HG02759 (cell line): ENCODE measurements around the gene TMEM225.
"Not testable (repeated sequence)": the region's sequence is repeated elsewhere in the genome, so short reads cannot be mapped to it uniquely, and the experiment has no call there.

Experiments
- ATAC-seq: cut with Tn5 transposase; IDR thresholded peaks from one replicate; pipeline ENCODE4 v1.9.1; 2021; ENCODE audit warnings: mild to moderate bottlenecking, moderate library complexity; ENCODE audit not compliant: unreplicated experiment

The TMEM225 gene, protein sequence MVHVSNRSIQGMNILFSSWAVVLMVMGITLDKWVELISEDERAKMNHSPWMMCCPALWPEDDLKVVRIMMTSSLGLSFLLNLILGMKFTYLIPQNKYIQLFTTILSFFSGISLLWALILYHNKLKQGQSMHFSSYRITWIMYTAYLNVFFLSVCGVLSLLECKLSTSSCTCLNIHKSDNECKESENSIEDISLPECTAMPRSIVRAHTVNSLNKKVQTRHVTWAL

DNA sequence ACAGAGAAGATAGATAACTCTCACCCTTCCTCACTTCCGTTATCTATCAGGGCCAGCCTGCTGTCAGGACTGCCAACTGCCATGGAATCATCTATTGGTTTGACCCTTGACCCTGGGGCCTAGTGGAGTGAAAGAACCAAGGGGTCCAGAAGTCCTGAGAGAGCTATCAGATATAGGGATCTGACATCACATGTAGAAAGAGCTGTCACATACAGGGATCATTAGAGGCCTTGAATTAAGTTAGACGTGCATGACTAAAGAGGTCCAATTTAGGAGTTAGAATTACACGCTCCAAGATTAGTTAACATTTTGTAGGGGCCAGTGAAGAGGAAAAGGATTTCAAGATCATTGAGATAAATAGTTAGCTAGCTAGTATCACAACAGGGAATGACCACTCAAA is at the start of gene TMEM225:
Gene TMEM225 (minus strand): TSS at position 101 of the 400 bp plus-strand sequence. CDS start 245 bp downstream, outside the sequence.
- ATAC-seq, result no peak

DNA sequence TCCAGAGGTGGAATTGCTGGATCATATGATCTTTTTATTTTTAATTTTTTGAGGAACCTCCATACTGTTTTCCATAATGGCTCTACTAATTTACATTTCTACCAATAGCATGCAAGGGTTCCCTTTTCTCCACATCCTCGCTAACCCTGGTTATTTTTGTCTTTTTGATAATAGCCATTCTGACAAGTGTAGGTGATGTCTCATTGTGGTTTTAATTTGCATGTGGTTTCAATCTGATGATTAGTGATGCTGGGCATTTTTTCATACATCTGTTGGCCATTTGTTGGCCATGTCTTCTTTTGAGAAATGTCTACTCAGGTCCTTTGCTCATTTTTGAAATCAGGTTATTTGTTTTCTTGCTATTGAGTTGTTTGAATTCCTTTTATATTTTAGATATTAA is 38.6 kb upstream of the TMEM225 start:
- ATAC-seq, result no peak

GRCh38 chr11:123920943-123921342 is 35.5 kb upstream of the TMEM225 start:
- no peak for ATAC-seq

- ATAC-seq, result no peak
Observed at GRCh38 chr11:123905826-123906225, 20.4 kb upstream of the TMEM225 start.

DNA sequence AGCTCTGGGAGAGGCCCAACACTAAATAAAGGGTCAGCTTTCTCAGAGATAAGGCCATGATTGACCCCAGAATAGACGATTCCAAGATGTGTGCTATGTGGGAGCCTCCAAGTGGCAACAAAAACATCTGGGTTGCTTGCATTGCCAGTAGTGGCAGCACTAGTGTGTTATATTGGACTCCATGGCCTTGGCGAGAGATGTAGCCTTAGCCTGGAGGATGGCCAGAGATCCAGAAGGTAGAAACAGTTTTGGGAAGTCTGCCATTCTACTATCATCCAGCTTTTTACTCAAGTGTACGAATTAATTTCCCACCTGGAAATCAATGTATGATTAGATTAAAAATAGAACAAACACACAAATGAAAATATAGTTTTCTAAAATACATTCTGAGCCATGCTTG is 19.5 kb upstream of the TMEM225 start:
- ATAC-seq, result no peak

DNA sequence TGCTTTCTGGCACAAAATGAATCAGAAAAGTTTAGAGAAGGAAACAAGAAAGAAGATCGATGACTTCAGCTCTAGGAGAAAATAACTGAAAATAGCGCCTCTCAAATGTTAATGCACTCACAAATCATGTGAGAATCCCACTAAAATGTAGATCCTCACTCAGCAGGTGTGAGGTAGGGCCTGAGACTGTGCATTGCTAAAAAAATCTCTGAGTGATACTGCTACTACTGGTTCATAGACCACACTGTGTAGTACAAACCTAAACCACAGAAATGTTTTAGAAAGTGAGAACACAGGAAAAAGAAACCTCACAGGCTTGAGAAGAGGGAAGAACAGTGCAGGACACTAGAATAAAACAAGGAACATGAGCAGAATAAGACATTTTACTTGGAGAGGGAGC is 18.5 kb upstream of the TMEM225 start:
- ATAC-seq, result no peak

GRCh38 chr11:123901867-123902266 is 16.4 kb upstream of the TMEM225 start, which contains the start of gene OR8D4:
TSS of gene OR8D4 (plus strand) at chr11:123902167. CDS start at chr11:123906432, 4,265 bp downstream.
- ATAC-seq, result no peak

DNA sequence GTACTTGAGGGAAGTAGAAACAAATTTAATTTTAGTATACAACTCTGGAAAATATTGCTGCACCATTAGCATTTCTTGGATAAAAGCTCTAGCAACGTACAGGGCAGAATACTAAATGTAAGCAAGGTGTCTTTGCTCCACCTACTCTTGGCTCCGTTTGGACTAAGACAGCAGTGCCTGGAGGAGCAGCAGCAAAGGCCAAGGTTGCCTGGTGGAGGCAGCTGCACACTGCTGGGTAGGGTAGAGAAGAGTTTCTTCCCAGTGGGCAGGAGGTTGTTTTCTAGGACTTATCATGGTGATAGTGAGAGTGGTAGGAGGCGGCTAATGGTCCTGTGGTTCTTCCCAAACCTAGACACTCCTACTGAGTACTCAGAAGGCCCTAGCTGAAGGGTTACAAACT is 14.3 kb upstream of the TMEM225 start:
- no peak for ATAC-seq

- no peak for ATAC-seq
Observed at GRCh38 chr11:123892031-123892430, 6.6 kb upstream of the TMEM225 start.

GRCh38 chr11:123880912-123881311 is 4.6 kb downstream of the TMEM225 start:
- no peak for ATAC-seq

GRCh38 chr11:123867795-123868194 is 17.7 kb downstream of the TMEM225 start:
- not testable (repeated sequence) for ATAC-seq

GRCh38 chr11:123865293-123865692 is 20.2 kb downstream of the TMEM225 start:
- ATAC-seq, result not testable (repeated sequence)

DNA sequence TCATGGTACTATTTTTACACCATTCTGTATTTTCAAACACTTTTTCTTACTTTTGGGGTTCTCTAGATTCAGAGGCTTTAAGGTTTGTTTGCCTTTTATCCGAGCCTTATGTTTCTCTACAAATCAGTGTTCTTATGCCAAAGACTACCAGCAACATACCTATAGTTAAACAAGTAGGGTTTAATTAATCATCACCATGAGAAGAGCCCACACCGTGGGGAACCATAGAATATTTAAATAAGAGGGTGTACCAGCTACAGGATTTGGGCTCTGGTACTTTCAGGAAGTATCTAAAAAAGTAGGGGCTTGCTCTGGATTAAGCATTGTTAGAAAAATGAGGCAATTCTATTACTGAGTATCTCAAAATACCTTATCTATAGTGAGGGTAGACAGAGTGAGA is 25.7 kb downstream of the TMEM225 start:
- no peak for ATAC-seq

DNA sequence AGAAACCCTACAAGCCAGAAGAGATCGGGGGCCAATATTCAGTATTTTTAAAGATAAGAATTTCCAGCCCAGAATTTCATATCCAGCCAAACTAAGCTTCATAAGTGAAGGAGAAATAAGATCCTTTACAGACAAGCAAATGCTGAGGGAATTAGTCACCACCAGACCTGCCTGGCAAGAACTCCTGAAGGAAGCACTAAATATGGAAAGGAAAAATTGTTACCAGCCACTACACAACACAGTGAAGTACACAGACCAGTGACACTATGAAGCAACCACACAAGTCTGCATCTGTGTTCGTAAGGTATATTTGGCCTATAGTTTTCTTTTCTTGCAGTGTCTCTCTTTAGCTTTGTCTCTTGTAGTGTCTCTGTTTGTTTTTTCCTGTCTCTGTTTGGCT is 29.0 kb downstream of the TMEM225 start:
- no peak for ATAC-seq

DNA sequence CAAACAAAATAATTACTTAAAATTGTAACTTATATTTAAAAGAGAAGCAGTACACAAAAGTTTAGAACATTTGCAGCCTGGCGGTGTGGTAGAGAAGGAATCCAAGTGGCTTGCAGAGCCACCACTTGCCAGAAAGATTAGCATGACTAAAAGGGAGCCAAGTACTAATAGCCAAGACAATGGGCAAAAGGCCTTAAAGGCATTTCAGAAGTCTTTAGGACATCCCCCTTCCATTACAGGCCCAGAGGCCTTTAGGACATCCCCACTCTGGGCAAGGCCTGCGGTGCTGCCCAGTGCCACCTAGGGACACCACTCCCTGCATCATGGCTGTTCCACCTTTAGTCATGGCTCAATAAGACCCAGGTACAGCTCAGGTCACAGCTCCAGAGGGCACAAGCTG is 32.4 kb downstream of the TMEM225 start:
- no peak for ATAC-seq

DNA sequence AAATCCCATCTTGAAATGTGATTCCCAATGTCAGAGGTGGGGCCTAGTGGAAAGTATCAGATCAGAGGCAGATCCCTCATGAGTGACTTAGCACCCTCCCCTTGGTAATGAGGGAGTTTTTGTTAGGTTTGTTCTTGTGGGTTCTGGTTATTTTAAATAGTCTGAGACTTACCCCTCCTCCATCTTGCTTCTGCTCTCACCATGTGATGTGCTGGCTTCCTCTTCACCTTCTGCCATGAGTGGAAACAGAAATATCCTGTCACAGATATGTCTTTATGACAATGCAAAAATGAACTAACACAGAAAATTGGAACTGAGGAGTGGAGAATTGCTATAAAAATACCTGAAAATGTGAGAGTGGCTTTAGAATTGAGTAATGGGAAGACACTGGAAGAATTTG is 33.1 kb downstream of the TMEM225 start:
- no peak for ATAC-seq

DNA sequence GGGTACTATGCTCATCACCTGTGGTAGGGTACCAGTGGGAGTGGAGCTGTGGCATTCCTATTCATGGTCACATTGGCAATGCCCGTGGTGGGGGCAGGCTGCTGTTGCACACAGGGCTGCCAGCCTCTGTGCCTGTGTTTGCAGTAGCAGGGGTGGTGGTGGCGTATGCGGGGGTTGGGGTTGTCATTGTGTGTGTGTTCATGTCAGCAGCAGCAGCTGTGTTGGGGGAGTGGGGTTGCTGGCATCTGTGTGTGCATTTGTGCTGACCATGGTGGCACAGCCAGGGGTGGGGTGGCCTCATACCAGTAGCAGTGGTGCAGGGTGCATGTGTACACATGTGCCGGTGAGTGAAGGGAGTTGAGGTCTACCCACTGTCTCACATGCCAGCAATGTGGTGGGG is 34.4 kb downstream of the TMEM225 start:
- no peak for ATAC-seq

GRCh38 chr11:123841174-123841573 is 44.3 kb downstream of the TMEM225 start:
- ATAC-seq, result no peak

DNA sequence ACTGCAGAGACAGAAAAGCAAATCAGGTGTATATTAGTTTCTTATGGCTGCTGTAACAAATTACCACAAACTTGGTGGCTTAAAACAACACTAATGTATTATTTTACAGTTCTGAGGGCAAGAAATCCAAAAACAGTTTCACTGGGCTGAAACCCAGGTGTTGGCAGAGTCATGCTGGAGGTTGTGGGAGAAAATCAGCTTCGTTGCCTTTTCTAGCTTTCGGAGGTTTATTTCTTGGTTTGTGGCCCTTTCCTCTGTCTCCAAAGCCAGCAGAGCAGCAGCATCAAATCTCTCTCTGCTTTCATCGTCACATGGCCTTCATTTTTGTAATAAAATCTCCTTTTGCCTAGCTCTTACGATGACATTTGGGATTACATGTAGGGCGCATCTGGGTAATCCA is 46.3 kb downstream of the TMEM225 start:
- no peak for ATAC-seq

DNA sequence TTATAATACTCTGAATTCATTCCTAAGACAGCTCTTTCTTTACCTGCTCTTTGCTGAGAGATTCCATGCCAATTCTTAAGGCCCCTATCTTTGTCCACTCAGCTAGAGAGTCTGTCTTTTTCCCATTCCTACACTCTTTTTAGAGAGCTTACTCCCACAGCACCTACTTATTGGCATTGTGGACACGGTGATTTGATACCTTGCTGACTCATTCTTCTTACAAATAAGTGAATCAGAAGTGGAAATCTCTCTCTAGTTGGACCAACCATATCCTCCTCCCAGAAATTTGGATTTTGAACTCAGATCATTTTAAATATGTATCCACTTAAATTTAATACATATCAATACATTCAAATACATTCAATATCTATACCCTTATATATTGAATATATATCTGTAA is 46.8 kb downstream of the TMEM225 start:
- ATAC-seq, result no peak

DNA sequence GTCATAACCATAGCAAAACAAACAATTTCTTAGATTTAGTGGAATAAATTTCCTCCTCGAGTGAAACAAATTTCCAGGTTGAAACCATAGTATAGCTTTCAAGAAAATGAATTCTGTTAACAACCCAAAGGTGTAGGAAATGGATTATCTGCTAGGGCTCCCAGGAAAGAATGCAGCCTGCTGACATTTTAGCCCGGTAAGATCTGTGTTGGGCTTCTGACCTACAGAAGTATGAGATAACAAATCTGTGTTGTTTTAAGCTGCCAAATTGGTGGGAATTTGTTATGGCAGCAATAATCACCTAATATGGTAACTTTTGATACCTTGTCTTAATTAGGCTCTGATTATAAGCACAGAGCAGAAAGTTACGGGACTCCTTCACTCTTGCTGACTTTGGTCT is 47.3 kb downstream of the TMEM225 start:
- ATAC-seq, result no peak

DNA sequence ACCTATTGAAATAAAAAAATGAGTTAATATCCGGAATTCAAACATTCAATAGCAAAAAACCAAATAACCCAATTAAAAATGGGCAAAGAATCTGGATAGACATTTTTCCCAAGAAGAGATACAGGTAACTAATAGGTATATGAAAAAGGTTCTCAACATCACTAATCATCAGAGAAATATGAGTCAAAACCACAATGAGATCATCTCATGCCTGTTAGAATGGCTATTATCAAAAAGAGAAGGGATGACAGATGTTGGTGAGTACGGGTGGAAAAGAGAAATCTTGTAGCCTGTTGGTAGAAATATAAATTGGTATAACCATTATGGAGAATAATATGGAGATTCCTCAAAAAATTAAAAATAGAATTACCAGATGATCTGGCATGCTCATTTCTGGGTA is 52.4 kb downstream of the TMEM225 start:
- no peak for ATAC-seq
